Muscle layer of colon (tissue), 2 donors: ENCODE measurements around the gene PNCK.

Experiments
- H3K27ac ChIP-seq: one replicate; pipeline ENCODE4 v1.7.0; 2013; ENCODE audit warnings: low read depth, mild to moderate bottlenecking, low read length, moderate library complexity
- H3K27me3 ChIP-seq, 2 donors: one replicate each; pipeline ENCODE4 v1.7.0; 2013; ENCODE audit warnings: low read length in 2 of 2, mild to moderate bottlenecking in 2 of 2; ENCODE audit not compliant: insufficient read depth in 2 of 2, control insufficient read depth in 1 of 2
- H3K36me3 ChIP-seq: one replicate; pipeline ENCODE4 v1.7.0; 2013; ENCODE audit warnings: mild to moderate bottlenecking, low read length; ENCODE audit not compliant: insufficient read depth
- H3K4me1 ChIP-seq: one replicate; pipeline ENCODE4 v1.7.0; 2013; ENCODE audit warnings: mild to moderate bottlenecking, low read length; ENCODE audit not compliant: insufficient read depth
- H3K4me3 ChIP-seq, 2 donors: one replicate each; pipeline ENCODE4 v1.7.0; 2013; ENCODE audit warnings: low read length in 2 of 2, low read depth in 1 of 2, mild to moderate bottlenecking in 1 of 2, moderate library complexity in 1 of 2
- H3K9ac ChIP-seq: one replicate; pipeline ENCODE4 v1.7.0; 2013; ENCODE audit warnings: low read length
- H3K9me3 ChIP-seq: one replicate; pipeline ENCODE4 v1.7.0; 2013; ENCODE audit warnings: mild to moderate bottlenecking, low read length
- donor health status: abdominal sarcoma.
- donor health status: Adenocarcinoma of cecum.

PNCK gene

DNA sequence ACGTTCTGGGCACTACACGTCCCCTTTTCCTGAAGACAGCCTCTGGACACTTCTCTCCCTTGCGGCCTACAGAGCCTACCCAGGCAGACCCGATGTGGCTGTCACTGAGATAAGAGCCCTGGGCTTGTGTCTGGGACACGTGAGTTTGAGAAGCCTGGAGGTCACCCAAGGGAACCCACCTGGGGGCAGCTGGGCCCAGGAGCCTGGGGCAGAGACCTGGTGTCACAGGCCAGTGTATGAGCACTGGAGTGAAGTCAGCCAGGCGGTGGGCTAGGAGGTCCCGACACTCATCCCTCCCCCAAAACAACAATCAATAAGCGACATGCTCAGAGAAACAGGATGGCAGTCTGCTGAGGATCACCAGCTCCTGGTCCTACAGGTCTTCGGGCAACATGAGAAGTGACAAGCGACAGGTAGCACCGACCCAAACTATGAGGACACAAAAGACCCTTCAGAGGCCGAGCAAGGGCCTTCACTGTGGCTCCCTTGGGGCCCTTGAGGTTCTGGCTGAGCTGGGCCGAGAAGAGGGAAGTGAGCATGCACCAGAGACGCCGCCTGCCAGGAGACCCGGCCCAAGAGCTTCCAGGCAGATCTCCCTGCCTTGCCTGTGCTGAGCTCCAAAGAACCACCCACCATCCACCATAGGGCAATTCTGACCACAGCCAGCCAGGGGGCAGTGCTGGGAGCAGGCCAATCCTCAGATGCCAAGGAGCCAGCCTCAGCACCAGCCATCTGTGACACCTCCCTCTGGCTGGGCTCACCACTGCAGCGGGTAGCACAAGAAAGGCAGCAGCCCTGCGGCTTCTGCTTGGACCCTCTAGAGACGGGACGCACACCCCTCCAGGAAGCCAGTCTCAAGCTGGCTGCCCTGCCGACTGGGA is 37.6 kb downstream of the PNCK start:
- Histone ChIP-seq H3K9ac (no peak overlapping the region), H3K9me3 (no peaks in the 10 kb centered on the region), H3K4me3 (no peak overlapping the region), H3K4me1 (no peaks in the 10 kb centered on the region), H3K36me3 (no peaks in the 10 kb centered on the region), H3K27ac (no peak overlapping the region), H3K27me3 (peaks cover 0 to 19% of the 10 kb centered on the region in 2 donors)

DNA sequence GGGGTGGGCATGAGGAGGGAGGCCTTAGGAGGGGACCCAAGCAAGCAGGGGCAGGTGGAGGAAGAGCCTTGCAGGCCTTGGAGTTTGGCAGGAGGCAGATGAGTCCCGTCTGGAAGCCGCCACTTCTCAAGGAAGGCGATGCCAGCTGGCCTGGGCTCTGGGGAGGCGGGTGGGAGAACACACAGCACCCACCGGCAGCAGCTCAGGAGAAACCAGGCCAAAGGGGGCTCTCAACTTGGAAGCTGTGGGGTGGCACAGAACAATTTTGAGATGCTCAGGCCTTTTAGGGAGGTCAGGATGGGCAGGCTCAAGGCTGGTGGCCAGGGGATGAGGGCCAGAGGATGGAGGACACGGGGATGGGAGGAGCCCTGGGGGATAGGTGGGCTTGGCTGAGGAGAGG is 38.2 kb downstream of the PNCK start:
- H3K4me3 ChIP-seq: no peak overlapping the region
- no peaks in the 10 kb centered on the region for H3K4me1 ChIP-seq
- no peak overlapping the region for H3K9ac ChIP-seq
- no peak overlapping the region for H3K27ac ChIP-seq
- H3K36me3 ChIP-seq: no peaks in the 10 kb centered on the region
- peaks cover 0 to 13% of the 10 kb centered on the region in 2 donors for H3K27me3 ChIP-seq
- no peaks in the 10 kb centered on the region for H3K9me3 ChIP-seq

DNA sequence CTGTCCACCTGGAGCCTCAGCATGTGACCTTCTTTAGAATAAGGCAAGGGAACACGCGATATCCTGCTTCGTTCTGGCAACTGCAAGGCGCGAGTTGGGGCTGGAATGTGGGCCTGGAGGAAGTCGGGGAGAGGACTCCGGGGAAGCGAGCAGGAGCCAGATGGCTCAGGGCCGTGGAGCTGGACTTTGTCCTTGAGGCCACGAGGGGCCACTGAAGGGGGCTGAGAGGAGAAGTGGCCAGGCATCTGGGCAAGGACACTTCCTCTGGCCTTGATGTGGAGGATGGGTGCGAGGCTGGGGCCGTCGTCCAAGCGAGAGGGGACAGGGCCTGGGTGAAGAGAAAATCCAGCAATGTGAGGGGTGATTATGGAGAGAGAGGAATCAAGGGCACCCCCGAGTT is 38.8 kb downstream of the PNCK start:
- H3K36me3 ChIP-seq: no peaks in the 10 kb centered on the region
- peaks cover 0 to 12% of the 10 kb centered on the region in 2 donors for H3K27me3 ChIP-seq
- H3K9me3 ChIP-seq: no peaks in the 10 kb centered on the region

DNA sequence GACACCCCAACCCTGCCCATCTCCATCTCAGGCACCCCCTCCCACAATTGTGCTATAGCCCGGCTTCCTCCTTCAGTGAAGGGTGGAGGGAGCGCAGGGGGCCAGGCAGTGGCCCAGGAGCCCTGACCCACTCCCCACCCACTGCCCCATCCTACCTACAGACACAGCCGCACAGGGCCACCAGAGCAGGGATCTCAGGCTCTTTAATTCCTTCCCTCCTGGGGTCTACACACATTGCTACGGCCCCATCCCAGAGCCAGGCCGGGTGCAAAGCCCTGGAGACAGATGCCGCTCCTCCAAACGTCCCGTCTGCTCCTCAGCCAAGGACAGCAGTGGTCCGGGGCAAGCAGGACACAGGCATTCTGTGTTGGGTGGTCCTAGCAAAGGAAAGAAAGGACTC is 39.4 kb downstream of the PNCK start:
- H3K9ac ChIP-seq: no peak overlapping the region
- H3K27me3 ChIP-seq: peaks cover 0 to 8% of the 10 kb centered on the region in 2 donors
- H3K27ac ChIP-seq: no peak overlapping the region
- H3K9me3 ChIP-seq: no peaks in the 10 kb centered on the region
- no peaks in the 10 kb centered on the region for H3K36me3 ChIP-seq
- no peak overlapping the region for H3K4me3 ChIP-seq
- no peaks in the 10 kb centered on the region for H3K4me1 ChIP-seq

More for the DNA sequence above, 38.8 kb downstream of the PNCK start:
- no peaks in the 10 kb centered on the region for H3K4me1 ChIP-seq
- H3K4me3 ChIP-seq: no peak overlapping the region
- H3K9ac ChIP-seq: no peak overlapping the region
- no peak overlapping the region for H3K27ac ChIP-seq

DNA sequence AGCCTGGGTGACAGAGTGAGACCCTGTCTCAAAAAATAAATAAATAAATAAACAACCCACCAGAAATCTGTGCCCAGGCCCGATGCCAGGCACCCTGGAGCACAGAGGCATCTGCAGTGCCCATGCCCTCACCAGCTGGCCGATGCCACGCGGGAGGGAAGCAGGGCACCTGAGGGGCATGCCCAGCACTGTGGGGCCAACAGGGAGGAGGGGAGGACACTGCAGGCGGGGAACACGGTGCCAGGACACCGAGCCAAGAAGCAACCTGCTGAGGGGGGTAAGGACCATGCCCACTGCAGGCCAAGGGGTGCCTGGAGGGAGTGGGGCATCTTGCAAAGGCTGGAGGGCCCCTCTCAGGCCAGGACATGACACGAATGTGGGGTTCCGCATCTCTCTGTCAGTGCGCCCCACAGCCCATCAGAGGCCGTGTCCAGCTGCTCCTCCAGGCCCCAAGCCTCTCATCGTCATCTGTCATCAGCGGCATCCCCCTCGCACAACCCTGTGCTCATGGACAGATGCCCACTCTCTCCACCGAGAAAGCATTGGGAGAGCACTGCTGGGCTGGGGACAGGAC is 39.9 kb downstream of the PNCK start:
- Histone ChIP-seq H3K9ac (no peak overlapping the region), H3K36me3 (no peaks in the 10 kb centered on the region), H3K9me3 (no peaks in the 10 kb centered on the region), H3K27ac (no peak overlapping the region), H3K4me1 (no peaks in the 10 kb centered on the region), H3K4me3 (no peak overlapping the region), H3K27me3 (peaks cover 0 to 5% of the 10 kb centered on the region in 2 donors)

DNA sequence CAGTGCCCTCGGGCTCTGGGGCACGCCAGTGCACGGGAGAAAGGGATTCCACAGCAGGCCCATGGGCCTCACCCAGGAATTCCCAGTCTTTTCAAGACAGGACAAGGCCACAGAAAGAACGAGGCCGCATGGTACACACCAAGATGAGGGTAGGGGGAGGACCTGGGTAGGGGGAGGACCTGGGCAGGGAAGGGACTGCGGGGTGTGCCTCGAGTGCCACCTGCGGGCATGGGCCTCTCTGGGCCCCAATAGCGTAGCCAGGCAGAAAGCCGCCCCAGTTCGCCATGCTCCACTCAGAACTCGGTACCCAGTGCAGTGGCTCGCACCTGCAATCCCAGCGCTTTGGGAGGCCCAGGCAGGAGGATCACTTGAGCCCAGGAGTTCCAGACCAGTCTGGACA is 40.6 kb downstream of the PNCK start:
- Histone ChIP-seq H3K27me3 (peaks cover 0 to 6% of the 10 kb centered on the region in 2 donors), H3K4me3 (no peak overlapping the region), H3K9ac (no peak overlapping the region), H3K4me1 (no peaks in the 10 kb centered on the region), H3K27ac (no peak overlapping the region), H3K9me3 (no peaks in the 10 kb centered on the region), H3K36me3 (no peaks in the 10 kb centered on the region)

DNA sequence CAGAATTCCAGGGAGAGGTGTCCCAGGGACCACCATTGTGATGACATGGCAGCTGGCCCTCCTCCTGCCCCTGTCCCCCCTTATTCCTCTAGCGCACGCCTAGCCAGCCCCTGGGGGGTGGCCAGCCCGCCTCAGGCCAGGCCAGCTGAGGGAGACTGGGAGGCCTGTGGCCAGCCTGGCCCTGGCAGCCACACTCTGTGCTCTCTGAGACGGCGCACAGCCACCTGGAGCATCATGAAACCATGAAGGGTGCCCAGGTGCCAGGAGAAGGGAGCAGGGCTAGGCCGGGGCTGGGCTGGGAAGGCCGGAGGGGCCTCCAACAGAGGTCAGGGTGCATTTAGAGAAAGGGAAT is 41.0 kb downstream of the PNCK start:
- Histone ChIP-seq H3K9ac (no peak overlapping the region), H3K4me3 (no peak overlapping the region), H3K36me3 (no peaks in the 10 kb centered on the region), H3K27me3 (peaks cover 0 to 11% of the 10 kb centered on the region in 2 donors), H3K4me1 (no peaks in the 10 kb centered on the region), H3K27ac (no peak overlapping the region), H3K9me3 (no peaks in the 10 kb centered on the region)

DNA sequence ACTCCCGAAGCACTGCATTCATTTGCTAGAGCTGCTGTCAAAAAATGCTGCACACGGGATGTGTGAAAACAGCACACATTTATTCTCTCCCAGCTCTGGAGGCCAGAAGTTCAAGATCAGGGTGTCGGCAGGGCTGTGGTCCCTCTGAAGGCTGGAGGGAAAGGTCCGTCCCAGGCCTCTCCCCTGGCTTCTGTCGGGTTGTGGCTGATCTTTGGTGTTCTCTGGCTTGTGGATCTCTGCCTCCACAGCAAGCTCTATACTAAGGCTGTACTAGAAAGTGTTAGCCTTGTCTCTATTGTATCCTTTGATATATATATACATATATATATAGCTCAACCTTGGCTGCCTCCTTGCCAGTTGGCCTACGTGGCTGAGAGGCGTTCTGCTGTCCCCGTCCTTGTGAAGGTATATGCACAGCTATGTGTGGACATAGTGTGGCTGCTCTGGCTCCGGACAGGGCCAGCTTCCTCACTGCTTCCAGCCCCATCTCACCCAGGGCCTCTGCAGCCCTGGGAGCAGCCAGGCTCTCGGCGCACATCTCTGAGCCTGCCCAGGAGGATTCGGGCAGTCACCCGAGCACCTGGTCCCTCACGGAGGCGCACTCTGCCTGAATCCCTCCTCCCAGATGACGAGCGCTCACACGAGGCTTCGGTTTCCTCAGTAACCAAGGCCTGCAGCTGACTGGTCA is 41.6 kb downstream of the PNCK start:
- H3K4me1 ChIP-seq: no peaks in the 10 kb centered on the region
- H3K4me3 ChIP-seq: no peak overlapping the region
- H3K9ac ChIP-seq: no peak overlapping the region

DNA sequence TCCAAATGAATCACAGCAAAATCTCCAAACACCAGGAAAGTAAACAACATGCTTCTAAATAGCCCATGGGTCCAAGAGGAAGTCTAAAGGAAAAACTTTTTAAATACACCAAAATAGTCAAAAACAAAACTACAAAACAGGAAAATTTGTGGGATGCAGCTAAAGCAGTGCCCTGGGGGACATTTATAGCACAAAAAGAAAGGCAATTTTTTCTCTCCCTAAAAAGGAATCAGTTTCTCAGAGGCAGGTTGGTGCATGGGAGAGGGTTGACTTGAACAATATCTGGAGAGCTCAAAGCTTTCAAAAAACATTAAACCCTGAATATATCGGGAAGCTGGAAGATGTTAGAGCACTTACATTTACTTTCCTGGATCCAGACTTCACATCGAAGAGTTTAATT is 42.3 kb downstream of the PNCK start:
- peaks cover 0 to 8% of the 10 kb centered on the region in 2 donors for H3K27me3 ChIP-seq
- H3K4me1 ChIP-seq: no peaks in the 10 kb centered on the region
- H3K4me3 ChIP-seq: no peak overlapping the region
- H3K9me3 ChIP-seq: no peaks in the 10 kb centered on the region
- no peak overlapping the region for H3K27ac ChIP-seq
- H3K9ac ChIP-seq: no peak overlapping the region
- no peaks in the 10 kb centered on the region for H3K36me3 ChIP-seq

More for the DNA sequence above, 41.6 kb downstream of the PNCK start:
- peaks cover 0 to 14% of the 10 kb centered on the region in 2 donors for H3K27me3 ChIP-seq
- H3K36me3 ChIP-seq: no peaks in the 10 kb centered on the region
- H3K27ac ChIP-seq: no peak overlapping the region
- no peaks in the 10 kb centered on the region for H3K9me3 ChIP-seq

DNA sequence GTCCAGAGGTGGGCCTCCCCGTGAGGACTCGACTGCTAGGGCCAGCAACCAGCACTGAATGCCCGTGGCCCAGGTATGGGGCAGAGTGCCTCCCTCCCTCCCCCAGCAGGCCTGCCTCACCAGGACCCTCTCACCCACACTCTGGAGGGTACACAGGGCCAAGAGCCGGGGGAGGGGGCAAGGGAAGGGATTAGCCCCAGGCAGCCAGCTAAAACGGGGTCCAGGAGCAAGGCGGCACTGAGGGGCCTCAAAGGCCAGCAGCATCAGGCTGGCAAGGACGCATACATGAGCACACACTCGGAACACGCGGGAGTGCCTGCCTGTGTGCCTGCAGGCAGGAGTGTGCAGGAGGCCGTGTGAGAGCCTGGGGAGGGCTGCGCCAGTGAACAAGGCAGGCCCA is 44.9 kb downstream of the PNCK start:
- Histone ChIP-seq H3K27me3 (peaks cover 0 to 25% of the 10 kb centered on the region in 2 donors), H3K36me3 (no peaks in the 10 kb centered on the region), H3K4me3 (no peak overlapping the region), H3K9ac (no peak overlapping the region), H3K4me1 (no peaks in the 10 kb centered on the region), H3K9me3 (no peaks in the 10 kb centered on the region), H3K27ac (no peak overlapping the region)

DNA sequence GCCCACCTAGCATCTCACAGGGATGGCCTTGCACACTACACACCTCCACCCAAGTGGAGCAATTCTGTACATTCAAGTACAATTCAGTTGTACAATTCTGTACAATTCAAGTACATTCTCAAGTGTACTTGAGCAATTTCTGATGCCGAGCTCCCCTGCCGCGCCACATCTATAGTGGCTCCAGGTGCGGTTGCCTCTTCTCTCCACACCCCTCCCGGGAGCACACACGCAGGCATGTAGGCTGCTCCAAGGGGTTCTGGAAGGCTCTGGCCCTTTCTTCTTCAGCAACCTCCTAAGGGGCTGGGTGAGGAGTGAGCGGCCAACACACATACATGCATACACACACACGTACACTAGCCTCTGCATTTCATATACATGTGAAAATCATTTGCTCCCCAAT is 45.5 kb downstream of the PNCK start:
- H3K9ac ChIP-seq: no peak overlapping the region
- no peaks in the 10 kb centered on the region for H3K36me3 ChIP-seq
- H3K27me3 ChIP-seq: peaks cover 0 to 30% of the 10 kb centered on the region in 2 donors
- H3K4me3 ChIP-seq: no peak overlapping the region
- H3K27ac ChIP-seq: no peak overlapping the region
- no peaks in the 10 kb centered on the region for H3K4me1 ChIP-seq
- H3K9me3 ChIP-seq: no peaks in the 10 kb centered on the region
